Adrenal gland (tissue), 5 donors: Measurements from ENCODE around the gene DYNLT2B.

Experiments
- POLR2A ChIP-seq, 2 donors: fragments of 450-650 bp; IDR thresholded peaks; one replicate each; pipeline ENCODE4 v1.6.1; 2017; ENCODE audit warnings: antibody characterized with exemption in 2 of 2, mild to moderate bottlenecking in 2 of 2, moderate library complexity in 1 of 2
- TF ChIP-seq, protein P1 (sequence below), 6 experiments: fragments of 450-650 bp in 4 of 6; fragments of 200-600 bp in 2 of 6; sonication (generic) in 1 of 6; IDR thresholded peaks; 1 replicate in 5 of 6; 2 replicates in 1 of 6; pipeline versions ENCODE4 v1.5.1 to v1.8.0; 2016 to 2021; ENCODE audit warnings: antibody characterized with exemption in 6 of 6, mild to moderate bottlenecking in 2 of 6, moderate library complexity in 1 of 6
- donor health status: DM: no; HTN: no; CAD: no.

DNA sequence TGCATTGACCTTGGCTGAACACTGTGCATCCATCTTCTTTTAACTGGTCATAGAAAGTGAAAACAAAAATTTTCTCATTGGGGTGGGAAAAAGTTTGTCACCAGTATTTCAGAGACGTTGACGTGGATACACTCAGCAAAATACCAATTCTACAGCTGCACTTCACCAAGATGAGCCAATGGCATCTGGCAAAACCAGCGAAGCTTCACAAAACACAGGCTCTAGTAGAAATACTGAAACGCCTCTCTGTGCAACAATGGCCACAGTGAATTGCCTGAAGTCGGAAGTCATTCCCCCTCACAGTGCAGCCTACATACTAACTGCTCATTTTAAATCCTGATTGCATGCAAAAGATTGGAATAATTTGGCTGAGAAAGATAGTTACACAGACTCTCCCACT, 47.5 kb downstream of the DYNLT2B start:
- no peak for TF ChIP-seq POLR2A (IDR thresholded peaks at IDR 0.05)
- TF ChIP-seq, protein P1, sequence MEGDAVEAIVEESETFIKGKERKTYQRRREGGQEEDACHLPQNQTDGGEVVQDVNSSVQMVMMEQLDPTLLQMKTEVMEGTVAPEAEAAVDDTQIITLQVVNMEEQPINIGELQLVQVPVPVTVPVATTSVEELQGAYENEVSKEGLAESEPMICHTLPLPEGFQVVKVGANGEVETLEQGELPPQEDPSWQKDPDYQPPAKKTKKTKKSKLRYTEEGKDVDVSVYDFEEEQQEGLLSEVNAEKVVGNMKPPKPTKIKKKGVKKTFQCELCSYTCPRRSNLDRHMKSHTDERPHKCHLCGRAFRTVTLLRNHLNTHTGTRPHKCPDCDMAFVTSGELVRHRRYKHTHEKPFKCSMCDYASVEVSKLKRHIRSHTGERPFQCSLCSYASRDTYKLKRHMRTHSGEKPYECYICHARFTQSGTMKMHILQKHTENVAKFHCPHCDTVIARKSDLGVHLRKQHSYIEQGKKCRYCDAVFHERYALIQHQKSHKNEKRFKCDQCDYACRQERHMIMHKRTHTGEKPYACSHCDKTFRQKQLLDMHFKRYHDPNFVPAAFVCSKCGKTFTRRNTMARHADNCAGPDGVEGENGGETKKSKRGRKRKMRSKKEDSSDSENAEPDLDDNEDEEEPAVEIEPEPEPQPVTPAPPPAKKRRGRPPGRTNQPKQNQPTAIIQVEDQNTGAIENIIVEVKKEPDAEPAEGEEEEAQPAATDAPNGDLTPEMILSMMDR (IDR thresholded peaks at IDR 0.05), result no peak
